Retinal pigment epithelial cell (primary cell): ENCODE measurements around the gene ADAMTS17.
"Not testable (repeated sequence)": the region's sequence is repeated elsewhere in the genome, so short reads cannot be mapped to it uniquely, and the experiment has no call there.

Experiments
- DNase-seq: peaks from one replicate; pipeline ENCODE4 v3.0.0-alpha.2; 2010; ENCODE audit warnings: low read depth
- H3K4me3 ChIP-seq: 2 replicates; pipeline ENCODE4 v1.5.1; 2011; ENCODE audit warnings: mild to moderate bottlenecking, low read length, control low read depth, moderate library complexity
- CTCF ChIP-seq: conservative IDR thresholded peaks from 2 replicates; pipeline ENCODE4 v1.5.1; 2011; ENCODE audit warnings: low read depth, low read length, control low read depth, inconsistent platforms

Gene ADAMTS17

DNA sequence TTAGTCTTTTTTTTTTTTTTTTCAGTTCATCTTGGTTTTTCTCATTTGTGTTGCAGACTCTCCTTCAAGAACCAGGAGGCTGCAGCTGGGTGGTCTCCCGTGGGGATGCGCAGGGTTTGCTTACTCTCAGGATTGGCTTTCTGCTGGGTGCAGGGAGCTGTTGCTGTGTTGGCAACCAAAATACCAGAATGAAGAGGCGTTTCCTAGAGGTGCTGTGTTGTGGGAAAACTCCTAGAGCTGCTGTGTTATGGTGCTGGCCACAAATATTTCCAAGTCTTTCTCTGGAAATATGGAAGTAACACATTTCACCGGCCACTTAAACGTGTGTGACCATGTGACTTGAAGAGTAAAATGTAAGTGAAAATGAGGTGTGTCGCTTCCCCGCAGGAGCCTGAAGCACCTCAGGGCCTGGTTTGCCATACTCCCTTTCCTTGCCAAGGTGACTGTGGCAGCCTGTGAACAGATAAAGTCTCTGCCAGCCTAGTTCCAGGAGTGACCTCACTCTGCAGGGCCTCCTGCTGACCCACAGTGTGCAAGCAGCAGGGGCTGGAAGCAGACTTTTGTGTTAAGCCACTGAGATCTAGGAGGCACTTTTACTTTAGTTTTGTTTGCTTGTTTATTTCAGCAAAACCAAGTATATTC lies 258.9 kb downstream of the ADAMTS17 start:
- TF ChIP-seq CTCF, result no peak
- no peak overlapping the region for H3K4me3 ChIP-seq
- no peak for DNase-seq

- TF ChIP-seq CTCF, result no peak
- H3K4me3 ChIP-seq, result no peak overlapping the region
- no peak for DNase-seq
Observed at GRCh38 chr15:100081454-100081853, 260.3 kb downstream of the ADAMTS17 start.

- no peak for DNase-seq
- no peak for TF ChIP-seq CTCF
- H3K4me3 ChIP-seq, result no peak overlapping the region
Observed at GRCh38 chr15:100078511-100079220, 263.1 kb downstream of the ADAMTS17 start.

DNA sequence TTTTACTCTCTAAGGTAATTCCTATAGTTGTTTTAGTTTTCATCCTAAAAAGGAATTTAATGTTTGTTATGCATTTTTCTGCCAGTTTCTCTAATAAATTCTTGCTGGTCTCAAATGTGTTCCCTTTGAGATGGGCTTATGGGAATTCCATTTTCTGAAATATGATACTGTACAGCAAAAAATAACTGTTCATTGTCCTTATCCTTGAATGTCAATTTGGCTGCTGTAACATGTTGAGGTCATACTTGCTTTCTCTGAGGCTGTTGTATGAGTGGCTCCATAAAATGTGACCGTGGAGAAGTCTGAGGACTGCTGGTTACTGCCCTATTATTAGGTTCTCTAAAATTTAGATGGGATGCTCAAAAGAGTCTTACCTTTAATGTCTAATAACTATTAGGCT lies 266.5 kb downstream of the ADAMTS17 start:
- no peak for TF ChIP-seq CTCF
- no peak overlapping the region for H3K4me3 ChIP-seq
- DNase-seq, result no peak

GRCh38 chr15:100073982-100074381 lies 267.8 kb downstream of the ADAMTS17 start:
- no peak for TF ChIP-seq CTCF
- no peak overlapping the region for H3K4me3 ChIP-seq
- DNase-seq, result no peak

DNA sequence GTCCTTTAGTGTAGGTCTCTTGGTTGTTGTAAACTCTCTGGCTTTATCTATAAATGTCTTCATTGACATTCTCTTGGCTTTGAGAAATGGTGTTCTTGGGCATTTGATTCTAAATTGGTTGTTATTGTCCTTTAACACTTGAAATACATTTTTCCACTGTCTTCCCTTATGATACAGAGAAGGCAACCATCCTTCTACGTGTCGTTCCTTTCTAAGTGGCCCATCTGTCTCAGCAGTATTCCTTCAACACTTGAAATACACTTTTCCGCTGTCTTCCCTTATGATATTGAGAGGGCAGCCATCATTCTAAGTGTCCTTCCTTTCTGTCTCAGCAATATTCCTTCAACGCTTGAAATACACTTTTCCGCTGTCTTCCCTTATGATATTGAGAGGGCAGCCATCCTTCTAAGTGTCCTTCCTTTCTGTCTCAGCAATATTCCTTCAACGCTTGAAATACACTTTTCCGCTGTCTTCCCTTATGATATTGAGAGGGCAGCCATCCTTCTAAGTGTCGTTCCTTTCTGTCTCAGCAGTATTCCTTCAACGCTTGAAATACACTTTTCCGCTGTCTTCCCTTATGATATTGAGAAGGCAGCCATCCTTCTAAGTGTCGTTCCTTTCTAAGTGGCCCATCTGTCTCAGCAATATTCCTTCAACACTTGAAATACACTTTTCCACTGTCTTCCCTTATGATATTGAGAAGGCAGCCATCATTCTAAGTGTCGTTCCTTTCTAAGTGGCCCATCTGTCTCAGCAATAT lies 275.1 kb downstream of the ADAMTS17 start:
- not testable (repeated sequence) for DNase-seq, H3K4me3 ChIP-seq

DNA sequence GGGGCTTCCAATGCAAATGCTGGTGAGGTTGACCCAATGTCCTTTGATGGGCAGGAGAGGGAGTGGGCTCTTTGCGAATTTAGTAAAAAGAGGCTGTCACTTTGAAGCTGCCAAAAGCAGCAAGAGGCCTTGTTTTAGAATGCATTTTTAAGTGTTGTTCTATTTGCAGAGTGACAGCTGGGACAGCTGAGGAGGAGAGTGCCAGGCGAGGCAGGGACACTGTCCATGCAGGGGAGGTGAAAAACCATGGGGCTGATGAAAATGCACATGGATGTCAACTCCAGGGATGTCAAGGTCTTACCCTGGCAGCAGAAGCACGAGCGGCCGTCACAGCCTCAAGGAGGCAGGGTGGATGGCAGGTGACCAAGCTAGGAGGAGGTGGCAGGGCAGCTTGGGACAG lies 279.8 kb downstream of the ADAMTS17 start:
- no peak for DNase-seq
- TF ChIP-seq CTCF, result no peak
- no peak overlapping the region for H3K4me3 ChIP-seq
